ENCODE measurements around the gene RUNDC3A. TPM values are rescaled to one million over a fixed set of nuclear protein-coding genes. Genes with fewer than 3 reads are reported as not detected.

Gene RUNDC3A
- total and polyA plus RNA-seq, 2 of the 13 experiments (the other 11 are each of a cell fraction or from before 2014, with no cell fraction given) = 0.25 TPM; not detected in 1

DNA sequence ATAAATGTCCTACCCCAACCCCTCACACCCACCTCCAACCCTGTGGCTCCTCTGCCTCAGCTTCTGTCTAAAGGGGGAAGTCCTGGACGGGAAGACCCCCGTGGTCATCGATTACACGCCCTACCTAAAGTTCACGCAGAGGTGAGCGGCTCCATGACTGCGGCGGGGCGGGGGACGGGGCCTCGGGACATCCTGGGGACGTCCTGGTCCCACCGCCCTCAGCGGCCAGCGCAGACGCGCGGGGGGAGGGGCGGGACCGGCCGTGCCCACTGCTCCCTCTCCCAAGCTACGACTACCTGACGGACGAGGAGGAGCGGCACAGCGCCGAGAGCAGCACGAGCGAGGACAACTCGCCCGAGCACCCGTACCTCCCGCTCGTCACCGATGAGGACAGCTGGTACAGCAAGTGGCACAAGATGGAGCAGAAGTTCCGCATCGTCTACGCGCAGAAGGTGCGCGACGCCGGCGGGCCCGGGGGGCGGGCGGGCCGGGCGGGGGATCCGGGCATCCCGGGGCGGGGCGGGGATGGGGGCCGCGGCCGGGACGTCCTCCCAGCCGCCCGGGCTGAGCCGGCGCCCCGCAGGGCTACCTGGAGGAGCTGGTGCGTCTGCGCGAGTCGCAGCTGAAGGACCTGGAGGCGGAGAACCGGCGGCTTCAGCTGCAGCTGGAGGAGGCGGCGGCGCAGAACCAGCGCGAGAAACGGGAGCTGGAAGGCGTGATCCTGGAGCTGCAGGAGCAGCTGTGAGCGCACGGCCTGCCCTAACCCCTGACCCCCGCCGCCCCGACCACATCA is 6.7 kb downstream of the RUNDC3A start (continued):
- TF ChIP-seq, protein P1, sequence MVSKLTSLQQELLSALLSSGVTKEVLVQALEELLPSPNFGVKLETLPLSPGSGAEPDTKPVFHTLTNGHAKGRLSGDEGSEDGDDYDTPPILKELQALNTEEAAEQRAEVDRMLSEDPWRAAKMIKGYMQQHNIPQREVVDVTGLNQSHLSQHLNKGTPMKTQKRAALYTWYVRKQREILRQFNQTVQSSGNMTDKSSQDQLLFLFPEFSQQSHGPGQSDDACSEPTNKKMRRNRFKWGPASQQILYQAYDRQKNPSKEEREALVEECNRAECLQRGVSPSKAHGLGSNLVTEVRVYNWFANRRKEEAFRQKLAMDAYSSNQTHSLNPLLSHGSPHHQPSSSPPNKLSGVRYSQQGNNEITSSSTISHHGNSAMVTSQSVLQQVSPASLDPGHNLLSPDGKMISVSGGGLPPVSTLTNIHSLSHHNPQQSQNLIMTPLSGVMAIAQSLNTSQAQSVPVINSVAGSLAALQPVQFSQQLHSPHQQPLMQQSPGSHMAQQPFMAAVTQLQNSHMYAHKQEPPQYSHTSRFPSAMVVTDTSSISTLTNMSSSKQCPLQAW (CRISPR knock-in tag; IDR thresholded peaks at IDR 0.05) = no peak
- TF ChIP-seq DNMT1 (CRISPR knock-in tag; IDR thresholded peaks at IDR 0.05) (0 out of 2 replicates have a peak, but pooled peaks have one; percentile 28), ZNF235 (CRISPR knock-in tag; IDR thresholded peaks at IDR 0.05; ENCODE audit: borderline replicate concordance) (no peak), HES4 (CRISPR knock-in tag; IDR thresholded peaks at IDR 0.05; ENCODE audit: borderline replicate concordance) (0 out of 2 replicates have a peak, but pooled peaks have one; percentile 25), ZNF550 (CRISPR knock-in tag; IDR thresholded peaks at IDR 0.05; ENCODE audit: borderline replicate concordance) (no peak), ZKSCAN1 (IDR thresholded peaks at IDR 0.05; ENCODE audit: low read length) (no peak)

DNA sequence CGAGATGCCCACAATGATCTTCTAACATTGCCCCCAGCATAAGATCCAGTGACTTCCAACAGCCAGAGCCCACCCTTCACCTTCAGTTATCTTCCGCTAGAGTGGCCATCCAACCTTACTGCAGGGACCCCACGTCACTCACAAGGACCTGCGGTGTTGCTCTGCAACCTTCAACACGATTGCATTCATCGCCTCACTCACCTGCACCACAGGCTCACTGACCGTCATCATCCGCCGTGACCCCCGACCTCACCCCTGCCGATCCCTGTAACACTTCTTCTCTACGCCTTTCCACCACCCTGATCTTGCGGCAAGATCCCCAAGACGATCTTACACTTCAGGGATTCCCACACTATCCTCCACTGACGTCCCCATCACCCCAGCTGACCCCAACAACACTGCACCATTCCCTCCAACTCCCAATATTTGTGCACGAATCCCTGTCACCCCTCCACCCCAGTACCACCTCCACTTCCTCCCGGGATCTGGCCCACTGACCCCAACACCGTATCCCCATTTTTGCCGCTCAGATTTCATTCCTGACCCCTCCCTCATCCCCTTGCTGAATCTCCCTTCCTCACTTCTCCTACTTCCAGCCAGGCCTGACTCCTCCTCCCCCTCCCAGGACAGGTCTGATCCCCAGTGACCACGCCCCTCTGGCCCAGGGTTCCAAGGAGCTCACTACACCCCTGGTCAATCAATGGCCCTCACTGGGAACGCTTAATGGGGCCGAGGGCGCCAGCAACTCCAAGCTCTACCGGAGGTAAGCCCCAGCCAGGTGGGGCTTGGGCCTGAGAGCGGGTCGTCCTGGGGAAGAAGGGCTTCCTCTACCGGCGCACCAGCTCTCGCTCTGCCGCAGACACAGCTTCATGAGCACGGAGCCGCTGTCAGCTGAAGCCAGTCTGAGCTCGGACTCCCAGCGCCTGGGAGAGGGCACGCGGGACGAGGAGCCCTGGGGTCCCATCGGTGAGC is 7.6 kb downstream of the RUNDC3A start:
- WGBS (ENCODE audit: low lambda C conversion rate) = 30% methylated on average over 28 of the region's 38 CpGs
- CTCF ChIA-PET (ENCODE audit: low intra/inter-chr PET ratio, low total read pairs) = no interaction called here
- FAIRE-seq = no peak
- TF ChIP-seq SATB2 (CRISPR knock-in tag; IDR thresholded peaks at IDR 0.05) (no peak), ZNF782 (CRISPR knock-in tag; IDR thresholded peaks at IDR 0.05; ENCODE audit: borderline replicate concordance) (no peak), EZH2 (conservative IDR thresholded peaks at IDR 0.05; ENCODE audit: low read depth, low read length) (peak; percentile 73), TEAD3 (CRISPR knock-in tag; optimal IDR thresholded peaks at IDR 0.05; ENCODE audit: borderline replicate concordance) (no peak)
- TF ChIP-seq, protein P2, sequence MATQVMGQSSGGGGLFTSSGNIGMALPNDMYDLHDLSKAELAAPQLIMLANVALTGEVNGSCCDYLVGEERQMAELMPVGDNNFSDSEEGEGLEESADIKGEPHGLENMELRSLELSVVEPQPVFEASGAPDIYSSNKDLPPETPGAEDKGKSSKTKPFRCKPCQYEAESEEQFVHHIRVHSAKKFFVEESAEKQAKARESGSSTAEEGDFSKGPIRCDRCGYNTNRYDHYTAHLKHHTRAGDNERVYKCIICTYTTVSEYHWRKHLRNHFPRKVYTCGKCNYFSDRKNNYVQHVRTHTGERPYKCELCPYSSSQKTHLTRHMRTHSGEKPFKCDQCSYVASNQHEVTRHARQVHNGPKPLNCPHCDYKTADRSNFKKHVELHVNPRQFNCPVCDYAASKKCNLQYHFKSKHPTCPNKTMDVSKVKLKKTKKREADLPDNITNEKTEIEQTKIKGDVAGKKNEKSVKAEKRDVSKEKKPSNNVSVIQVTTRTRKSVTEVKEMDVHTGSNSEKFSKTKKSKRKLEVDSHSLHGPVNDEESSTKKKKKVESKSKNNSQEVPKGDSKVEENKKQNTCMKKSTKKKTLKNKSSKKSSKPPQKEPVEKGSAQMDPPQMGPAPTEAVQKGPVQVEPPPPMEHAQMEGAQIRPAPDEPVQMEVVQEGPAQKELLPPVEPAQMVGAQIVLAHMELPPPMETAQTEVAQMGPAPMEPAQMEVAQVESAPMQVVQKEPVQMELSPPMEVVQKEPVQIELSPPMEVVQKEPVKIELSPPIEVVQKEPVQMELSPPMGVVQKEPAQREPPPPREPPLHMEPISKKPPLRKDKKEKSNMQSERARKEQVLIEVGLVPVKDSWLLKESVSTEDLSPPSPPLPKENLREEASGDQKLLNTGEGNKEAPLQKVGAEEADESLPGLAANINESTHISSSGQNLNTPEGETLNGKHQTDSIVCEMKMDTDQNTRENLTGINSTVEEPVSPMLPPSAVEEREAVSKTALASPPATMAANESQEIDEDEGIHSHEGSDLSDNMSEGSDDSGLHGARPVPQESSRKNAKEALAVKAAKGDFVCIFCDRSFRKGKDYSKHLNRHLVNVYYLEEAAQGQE (IDR thresholded peaks at IDR 0.05; ENCODE audit: borderline replicate concordance in 1 of 2, low read depth in 1 of 2, low read length in 2 of 2) = no peak

More for the DNA sequence above, 7.6 kb downstream of the RUNDC3A start:
- H3K27me3 ChIP-seq (ENCODE audit: control insufficient read depth in 1 of 2, insufficient read depth in 2 of 2, low read length in 2 of 2) = peaks cover 10 to 36% of the 10 kb centered on the region in 2 experiments; a peak in 4 of 5 replicates
- ATAC-seq (peak; percentile 38), DNase-seq (ENCODE audit: low spot score) (no peak)
- BruUV-seq (replicated peaks) = no TSS peak
- H3K4me2 ChIP-seq (ENCODE audit: low read depth, low read length) = peak overlapping the region; percentile 61
- peak overlapping the region in 1 of 3 experiments; percentile 58; a peak in 2 of 6 replicates for H3K4me3 ChIP-seq (replicated peaks in 1 of 3; ENCODE audit: insufficient read depth in 1 of 3, low read depth in 2 of 3, low read length in 3 of 3)
- in situ Hi-C loops (cut with HindIII; ENCODE audit: extremely low pct_ligation_motif_present, low pct_unique_long_range_greater_than_20kb) = no loop called here
- H3K36me3 ChIP-seq (replicated peaks in 1 of 2; ENCODE audit: control insufficient read depth in 1 of 2, insufficient read depth in 2 of 2, low read length in 2 of 2) = peaks cover 9 to 18% of the 10 kb centered on the region in 2 experiments; a peak in 4 of 5 replicates
- H3K9me3 ChIP-seq (ENCODE audit: low read length) = no peaks in the 10 kb centered on the region
- no peaks in the 10 kb centered on the region for H4K20me1 ChIP-seq (ENCODE audit: insufficient read depth, low read length)
- H3K9ac ChIP-seq (ENCODE audit: insufficient read depth, low read depth, low read length) = no peak overlapping the region
- peaks cover 61% of the 10 kb centered on the region for H3K4me1 ChIP-seq (ENCODE audit: insufficient read depth, low read length)
- H2AFZ ChIP-seq (ENCODE audit: low read length) = no peak overlapping the region
- no peak overlapping the region for H3K27ac ChIP-seq (ENCODE audit: extremely low read length, insufficient read depth, low read length)
- intact Hi-C loops (cut with micrococcal nuclease; ENCODE audit: unreplicated experiment) = no loop called here
- no peaks in the 10 kb centered on the region for H3K79me2 ChIP-seq (ENCODE audit: insufficient read depth, low read length)
- POLR2A ChIA-PET = interaction anchor here (0.6 to 1.5 kb wide), 4 partner anchors 11 to 116 kb away, joined by 3 to 5 read pairs (median 4); no protein-coding TSS in a partner anchor
